ENCODE results near the gene SLIT3.

Gene SLIT3

DNA sequence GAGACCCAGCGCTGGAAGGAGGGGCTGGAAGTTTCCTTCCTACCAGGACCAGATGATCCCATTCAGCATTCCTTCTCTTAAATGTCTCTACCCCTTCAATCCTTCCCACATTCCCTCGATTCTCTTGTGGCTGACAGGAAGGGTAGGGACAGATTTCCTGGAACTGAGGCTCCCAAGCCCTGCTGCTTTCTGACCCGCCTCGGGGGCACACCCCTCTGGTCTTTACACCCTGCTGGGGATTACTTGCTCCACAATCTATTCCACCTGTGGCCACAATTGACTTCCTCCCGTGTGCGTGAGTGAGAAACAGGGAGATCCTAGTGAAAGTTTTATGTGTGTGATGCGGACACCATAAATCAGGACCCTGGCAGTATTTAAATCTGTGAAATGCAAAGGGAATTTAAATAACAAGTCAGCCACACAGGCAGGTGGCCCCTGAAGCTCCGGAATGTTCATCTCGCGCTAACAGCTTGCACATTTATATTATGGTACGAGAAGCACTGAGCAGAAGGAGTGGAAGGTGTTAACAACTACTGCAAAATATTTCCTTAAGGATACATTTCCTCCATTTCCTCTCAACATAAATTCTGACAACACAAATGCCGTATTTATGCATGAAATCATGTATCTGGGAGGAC, 237.5 kb downstream of the SLIT3 start:
- DNase-seq: no peak

DNA sequence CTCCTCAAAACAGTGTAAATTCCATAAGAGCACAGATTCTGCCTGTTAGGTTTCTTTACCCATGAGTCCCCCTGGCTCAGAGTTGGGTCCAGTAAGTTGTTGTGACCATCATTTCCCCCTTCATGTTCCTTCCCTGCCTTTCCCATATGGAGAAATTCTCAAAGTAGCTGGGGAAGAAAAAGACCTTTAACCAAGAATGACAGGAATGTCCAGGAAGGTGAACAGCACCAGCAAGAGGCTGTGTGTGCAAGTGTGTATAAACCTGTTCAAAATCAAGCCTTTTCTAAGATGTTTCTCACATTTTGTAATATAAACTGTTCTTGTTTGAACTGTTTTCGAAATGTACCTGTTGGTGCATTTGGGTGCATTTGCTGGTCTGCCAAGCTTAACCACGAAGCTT, 238.2 kb downstream of the SLIT3 start:
- DNase-seq: no peak

DNA sequence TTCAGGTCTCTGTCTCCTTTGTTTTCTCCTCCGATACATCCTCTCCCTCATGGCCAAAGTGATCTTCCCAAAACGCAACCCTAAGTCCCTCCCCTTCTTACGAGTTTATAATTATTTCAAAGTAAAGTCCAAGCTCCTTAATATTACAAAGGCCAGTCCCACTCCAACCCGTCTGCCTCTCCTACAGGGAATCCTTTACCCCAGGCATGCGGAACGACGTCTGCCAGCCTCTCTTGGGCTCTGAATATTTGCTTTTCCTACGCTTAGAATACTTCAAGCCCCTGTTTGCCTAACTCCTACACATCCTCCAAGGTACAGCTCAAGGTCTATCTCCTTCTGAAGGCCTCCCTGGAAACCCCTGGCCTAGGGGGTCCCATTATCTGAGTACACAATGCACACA, 246.4 kb downstream of the SLIT3 start:
- no peak for DNase-seq

DNA sequence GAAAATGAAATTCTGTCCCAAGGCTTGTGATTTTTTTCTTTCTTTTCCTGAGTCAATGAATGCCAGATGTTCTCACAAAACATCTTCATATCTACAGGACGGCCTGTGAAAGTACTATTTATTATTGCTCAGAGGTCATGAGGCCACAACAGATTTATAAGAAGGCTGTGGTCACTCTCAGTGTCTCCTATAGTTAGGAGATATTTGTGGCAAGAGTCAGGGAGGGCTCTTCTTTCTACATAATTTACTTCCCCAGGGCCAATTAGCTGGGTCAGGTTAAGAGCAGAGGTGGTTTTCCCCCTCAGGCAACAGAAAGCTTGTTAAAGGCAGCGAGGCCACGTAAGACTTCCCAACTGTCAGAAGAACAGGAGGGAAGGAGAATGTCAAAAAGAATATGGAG, 248.7 kb downstream of the SLIT3 start:
- DNase-seq: no peak

DNA sequence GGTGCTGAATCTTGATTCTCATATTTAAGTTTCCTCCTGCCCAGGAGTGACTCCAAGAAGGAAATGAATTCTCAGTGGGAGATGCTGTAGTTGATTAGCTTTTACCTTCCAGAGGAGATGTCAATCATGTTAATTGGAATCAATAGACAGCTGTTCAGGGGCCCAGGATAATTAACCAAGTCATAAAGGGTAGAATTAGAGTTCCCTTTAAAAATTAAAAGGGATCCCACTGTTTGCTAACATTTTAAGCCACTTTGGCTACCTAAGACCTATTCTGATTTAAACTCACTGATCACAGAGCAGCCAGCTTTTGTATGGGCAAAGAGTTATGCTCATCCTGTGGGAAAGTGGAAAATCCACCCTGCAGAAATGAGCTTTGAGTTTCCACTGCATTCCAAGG, 249.6 kb downstream of the SLIT3 start:
- DNase-seq: no peak

DNA sequence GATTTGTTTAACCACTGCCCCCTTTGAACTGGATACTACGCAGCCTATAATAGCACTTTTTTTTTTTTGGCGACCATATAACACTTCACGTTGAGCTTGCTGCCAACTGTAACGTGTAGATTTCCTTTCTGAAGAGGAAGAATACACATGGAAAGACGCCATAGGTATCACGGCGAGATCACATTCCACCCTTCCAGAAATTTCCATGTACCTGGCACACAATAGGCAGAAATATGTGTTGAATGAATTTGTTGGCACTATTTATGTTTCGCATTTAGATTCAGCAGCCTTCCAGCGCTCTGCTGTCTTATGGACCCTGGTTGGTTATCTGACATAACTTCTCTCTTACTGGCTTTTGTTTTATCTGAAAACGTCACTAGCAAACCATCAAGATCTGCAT, 250.3 kb downstream of the SLIT3 start:
- DNase-seq: no peak

DNA sequence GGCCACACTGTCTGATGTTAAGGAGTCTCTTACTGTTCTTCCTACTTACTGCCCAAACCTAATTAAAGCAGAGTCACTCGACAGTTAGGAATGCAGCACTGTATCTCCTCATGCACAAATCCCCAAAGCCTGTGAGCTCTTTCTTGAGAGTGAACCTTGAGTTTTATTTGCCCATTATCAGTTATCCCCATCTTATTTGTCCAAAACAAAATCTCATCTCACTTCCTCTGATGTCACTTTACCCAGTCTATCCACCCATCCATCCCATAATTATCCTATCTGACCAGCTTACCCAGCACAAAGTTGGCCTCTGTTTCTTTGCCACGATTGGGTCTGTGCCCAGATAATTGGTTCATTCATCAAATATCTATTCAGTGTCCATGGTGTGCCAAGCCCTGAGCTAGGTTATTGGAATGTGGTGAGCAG, 250.8 kb downstream of the SLIT3 start:
- no peak for DNase-seq

DNA sequence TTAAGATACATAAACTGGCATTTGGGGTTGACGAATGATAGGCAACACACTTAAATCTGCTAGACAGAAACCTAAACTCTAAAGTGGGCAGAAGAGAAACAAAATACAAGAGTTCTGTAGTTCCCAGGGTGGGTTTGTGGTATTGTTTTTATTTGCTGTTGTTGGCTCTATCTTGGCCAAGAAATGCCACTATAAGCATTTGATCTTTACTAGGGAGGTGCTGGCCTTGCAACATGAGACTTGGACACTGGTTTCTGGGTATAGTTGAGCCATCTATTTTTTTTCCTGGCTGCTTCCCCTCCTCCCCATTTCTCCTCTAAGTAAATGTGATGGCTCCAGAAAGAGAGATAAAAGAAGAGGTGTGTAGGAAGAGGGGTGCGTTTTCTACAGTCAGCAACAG, 251.2 kb downstream of the SLIT3 start:
- DNase-seq: no peak

DNA sequence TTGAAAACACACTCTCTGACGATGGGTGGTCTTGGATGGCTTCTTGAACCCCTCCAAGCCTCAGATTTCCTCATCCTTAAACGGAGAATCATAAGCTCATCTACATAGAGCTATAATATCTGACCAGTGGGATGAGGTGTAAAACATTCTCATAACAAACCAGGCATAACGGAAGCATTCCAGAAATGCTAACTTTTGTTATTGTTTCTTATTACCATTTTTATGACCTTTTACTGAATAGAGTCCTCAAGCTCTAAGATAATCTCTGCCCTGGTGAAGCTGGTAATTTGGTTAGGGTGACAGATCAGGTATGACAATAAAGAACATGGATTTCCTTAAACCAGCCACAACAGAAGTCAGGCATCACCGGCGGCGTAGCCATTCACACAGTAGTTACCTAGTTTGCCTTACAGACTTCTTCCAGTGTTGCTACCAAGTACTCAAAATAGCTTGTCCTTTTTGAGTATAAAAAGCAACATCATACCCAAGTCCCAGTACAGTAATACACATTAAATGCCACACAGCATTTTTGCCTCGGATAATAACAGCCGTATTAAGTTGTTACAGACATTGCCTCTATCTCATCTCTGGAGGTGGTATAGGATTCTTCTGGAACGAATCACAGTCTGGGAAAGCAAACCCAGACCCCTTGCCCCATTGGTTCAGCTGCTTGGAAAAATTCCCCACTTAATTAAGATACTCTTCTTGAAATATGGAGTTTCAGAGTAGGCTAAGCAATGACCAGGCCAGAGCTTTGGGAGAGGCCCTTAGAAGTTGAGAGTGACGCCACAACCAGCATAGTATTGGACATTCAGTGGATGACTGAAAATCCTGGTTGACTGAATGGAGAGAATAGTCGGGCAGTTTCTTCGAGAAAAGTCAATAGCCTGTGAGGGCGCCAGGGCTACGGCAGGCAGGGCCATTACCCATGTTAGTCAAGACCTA, 252.5 kb downstream of the SLIT3 start:
- DNase-seq: no peak

DNA sequence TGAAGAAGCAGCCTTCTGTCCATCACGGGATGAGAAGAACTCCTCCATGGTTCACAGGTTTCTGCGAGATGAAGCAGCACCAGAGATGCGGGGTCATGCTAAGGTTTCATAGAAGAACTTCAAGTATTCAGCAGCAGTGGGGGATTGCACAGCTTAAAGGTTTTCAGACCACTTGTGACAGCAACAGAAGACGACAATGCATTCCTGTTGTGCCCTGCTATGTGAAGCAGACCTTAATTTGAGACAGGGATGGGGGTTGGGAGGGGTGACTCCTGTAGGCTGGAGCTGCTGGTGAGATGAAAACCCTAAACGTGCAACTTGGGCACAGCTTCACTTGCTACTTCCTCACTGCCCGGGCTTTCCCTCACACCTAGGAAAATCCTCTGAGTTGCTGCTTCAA, 256.0 kb downstream of the SLIT3 start:
- no peak for DNase-seq

DNA sequence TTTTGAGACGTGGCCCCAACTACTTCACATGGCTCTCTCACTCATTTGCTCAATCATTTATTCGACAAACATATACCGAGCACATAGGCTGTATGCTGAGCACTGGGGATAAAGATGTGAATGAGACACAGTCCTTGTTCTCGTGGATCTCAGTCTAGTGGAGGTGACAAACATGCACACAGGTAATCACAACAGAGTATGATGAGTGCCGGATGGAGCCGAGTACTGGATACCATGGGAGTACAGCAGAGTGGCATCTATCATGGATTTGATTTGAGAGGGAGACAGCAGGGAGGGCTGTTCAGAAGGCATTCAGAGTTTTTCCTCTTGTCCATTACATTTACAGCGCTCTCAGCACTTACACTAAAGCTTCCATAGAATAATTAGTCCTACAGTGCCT, 259.8 kb downstream of the SLIT3 start:
- DNase-seq: no peak

DNA sequence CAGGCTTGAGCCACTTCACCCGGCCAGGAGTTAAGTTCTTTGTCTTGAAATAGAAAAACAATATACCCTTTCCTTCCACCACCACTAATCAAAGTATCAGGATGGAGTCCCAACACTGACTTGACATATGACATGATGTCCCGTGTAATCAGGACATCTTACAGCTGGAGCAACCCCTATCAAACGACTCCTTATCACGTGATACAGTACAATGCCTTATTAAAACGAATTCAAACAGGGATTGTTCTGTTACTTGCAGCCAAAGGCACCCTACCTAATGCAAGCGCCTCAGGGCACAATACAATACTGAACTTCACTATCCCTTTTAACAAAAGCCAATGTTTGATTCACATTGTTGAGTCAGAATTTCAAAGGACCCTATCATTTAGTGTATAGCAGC, 261.3 kb downstream of the SLIT3 start:
- DNase-seq: no peak

DNA sequence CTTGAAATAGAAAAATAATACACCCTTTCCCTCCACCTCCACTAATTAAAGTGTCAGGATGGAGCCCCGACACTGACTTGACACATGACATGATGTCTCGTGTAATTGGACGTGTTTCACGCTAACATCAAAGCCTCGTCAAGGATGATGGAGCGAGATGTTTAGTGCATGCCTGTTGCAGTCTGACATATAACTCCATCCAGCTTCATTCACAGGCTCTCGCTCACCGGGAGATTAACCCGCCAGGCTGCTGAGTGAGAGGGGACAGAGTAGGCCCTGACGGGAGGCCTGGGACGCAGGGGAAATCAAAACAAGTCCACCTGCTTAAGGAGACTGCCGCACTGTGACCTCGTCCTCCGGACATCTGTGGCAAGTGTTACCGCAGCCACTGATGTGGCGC, 263.5 kb downstream of the SLIT3 start:
- DNase-seq: no peak

DNA sequence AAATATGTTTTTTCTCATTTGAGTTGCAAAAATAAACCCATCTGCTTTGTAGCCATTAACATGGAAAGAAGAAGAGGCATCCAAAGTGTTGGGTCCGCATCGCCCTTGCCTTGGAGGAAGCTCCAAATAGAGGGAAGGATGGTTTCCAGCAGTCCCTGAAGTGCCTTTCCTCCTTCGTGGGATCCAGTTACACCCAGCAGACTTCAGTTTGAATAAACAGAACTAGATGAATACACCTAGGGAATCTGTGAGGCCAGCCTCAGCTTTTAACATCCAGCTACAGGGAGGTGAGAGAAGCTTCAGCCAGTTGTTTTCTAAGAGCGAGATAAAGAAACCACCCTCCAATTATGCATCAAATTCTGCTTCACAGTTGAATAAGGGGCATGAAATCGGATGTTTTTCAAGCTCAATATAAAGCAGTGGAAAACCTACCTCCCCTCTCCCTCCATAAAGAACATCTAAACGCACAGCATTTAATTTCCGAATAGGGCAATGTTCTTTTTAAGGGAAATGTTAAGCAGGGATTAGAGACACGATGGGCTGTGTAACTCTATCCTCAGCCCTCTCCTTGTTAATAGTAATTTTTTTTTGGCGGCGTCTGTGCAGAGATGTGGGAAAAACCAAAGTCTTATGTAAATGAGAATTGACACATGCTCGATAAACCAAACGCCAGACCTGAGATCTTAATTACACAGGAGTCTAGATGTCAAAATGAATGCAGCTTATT, 264.7 kb downstream of the SLIT3 start:
- no peak for DNase-seq

DNA sequence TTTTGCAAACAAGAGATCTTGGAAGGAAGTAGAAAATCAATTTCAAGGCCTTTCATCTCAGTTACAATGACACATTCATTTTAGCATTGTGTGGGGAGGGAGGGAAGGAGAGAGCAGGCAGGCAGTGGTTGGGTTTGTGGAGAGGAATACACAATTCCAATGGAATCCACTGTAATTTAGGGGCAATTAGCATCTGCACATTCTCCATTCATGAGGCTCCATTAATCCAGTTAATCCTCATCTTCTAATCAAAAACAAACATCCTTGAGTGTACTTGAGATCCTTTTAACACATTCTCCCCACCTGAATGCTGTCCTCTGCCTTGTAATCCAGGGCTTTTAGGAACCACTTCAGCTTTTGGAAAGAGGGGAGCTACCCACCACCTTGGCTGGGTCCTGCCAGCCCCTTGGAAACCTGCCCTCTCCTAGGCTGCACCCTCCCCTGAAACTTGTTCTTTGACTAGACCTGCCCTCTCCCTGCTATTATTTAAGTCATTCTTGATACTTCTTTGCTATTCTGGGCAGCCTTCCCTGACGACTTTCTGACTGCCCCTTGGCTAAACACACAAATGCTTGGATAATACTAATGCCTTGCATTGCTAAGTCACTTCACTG, 271.2 kb downstream of the SLIT3 start:
- DNase-seq: no peak

DNA sequence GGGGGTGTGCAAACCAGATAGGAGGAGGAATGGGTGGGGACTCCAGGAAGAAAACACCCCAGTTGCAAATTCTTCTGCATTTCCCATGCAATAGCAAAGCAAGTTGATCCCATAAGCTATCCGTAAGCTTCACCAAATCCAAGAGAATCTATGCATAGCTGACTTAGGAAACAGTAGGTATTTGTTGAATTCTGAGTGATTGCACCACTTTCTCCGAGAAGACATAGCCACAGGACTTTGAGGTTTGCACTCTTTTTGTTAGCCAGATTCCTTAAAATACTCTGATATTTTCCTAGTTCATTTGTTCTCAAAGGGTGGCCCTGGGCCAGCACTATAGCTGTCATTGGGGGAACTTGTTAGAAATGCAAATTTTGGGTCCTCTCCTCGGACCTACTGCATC, 271.9 kb downstream of the SLIT3 start:
- DNase-seq: no peak

DNA sequence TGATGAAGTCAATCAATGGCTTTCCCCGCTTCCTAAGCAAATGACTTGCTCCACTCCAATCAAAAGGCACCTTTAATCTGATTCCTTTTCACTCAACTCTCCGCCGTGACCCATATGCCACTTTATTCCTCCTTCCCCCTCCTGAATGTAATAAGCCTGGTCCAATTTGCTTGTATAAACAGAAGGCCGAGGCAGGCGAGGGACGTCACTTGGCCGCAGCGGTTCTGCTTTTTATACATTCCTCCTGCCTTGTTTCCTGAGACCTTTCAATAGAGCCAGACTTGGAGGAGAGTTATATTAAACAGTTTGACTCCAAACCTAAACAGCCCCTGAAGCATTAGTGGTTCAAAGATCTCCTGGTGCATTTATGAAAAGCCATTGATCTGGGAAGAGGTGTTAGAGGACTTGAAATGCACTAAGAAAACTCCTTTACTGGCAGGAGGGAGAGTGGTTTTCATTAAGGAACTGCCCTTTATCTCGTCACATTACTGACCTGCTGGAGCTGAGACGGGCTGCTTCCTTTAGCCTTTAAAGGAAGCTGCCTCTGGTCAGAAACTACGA, 273.4 kb downstream of the SLIT3 start:
- DNase-seq: no peak

DNA sequence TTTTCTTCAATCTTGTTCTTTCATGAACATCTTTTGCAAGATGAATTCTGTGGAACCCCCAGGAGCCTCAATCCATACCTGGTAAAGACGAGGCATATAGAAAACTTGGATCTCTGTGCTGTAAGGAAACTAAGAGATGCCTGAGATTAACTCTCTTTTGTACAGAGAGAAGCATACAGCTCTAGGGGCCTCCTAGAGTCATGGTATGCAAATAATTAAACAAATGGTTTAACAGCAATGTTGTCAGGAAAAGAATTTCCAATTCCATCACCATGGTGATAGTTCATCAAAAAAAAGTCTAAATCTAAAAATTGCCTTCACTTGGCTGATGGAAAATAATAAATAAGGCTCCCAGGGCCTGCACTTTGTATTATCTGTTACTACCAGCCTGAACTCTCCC, 275.4 kb downstream of the SLIT3 start:
- DNase-seq: no peak

DNA sequence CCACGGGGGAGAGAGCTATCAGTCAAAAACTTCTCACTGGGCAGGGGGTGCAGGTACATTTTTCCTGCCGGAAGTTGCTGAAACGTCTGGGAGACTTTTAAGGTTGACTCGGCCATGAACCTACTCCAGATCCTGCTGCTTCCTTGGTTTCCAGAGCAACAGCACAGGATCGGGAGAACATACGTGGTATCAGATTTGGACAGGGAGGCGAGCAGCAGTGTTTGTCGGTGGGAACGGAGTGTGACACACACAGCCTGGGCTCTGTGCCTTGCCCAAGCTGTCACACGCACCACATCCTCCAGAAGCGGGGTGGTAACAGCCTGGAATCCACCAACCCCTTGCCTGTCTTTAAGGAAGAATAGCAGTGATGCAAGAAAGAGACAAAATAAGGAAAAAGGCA, 276.5 kb downstream of the SLIT3 start:
- DNase-seq: no peak

DNA sequence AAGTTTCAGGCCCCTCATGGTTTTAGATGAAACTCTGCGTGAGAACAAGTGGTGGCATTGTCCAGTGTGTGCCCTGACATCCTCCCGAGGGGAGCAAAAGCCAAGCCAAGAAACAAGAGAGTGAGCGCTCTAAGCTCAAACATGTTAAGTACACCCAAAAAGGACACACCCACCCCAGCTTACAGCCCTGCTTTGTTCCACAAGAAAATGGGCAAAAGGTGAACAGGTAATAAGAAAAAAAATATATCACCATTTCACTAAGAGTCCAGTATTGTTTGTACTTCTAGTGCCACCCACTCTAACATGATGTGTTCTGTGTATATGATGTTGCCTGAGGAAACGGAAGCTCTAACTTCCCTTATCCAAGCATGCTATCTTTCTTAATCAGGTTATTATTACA, 278.2 kb downstream of the SLIT3 start:
- DNase-seq: no peak

DNA sequence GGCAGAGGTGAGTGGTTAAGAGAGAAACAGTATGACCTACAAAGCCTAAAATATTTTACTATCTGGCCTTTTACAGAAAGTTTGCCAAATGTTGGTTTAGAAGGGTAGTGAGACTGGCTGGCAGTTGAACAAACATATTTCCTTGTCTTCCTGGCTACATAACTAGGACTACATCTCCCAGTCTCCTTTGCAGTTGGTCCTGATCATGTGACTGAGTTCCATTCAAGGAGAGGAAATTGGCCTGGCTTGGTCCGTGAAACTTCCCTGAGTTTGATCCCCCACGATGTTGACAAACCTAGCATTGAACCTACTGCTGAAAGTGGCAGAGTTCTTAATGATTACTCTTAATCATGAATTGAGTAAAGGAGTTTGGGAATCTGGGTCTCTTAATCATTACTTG, 280.8 kb downstream of the SLIT3 start:
- DNase-seq: no peak

DNA sequence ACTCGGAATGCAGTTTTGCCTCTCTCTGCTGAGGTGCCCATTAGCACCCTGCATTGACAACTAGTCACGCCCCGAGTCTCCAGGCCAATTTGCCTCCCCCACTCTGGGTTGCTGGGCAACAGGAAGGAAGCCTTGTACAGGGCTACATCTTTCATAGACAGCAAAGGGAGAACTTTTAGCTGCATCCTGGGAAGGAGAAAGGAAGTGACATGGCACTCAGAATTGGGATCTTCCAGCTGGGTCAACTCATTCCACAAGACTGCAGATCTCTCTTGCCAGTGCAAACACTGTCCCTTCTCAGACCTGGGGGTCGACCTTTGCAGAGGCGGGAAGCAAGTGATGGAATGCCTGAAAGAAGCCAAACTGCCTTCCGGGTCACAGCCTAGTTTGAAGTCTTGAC, 282.0 kb downstream of the SLIT3 start:
- DNase-seq: no peak

DNA sequence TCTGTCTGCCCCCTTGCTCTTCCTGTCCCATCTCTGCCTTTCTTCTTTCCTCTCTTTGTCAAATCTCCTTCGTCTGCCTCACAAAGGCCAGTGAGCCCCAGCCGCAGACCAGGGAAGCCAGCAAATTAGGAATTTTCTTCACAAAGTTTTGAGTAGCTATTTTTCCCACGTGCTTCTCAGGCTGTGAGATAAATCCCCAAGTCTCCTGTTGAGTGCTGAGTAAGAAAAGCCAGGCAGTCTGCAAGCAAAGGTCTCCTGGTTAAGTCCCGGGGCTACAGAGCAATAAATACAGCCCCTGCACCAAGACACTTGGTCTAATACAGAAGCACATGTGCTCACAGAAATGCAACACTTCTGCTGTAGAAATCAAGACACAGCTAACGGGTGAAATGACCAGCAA, 284.9 kb downstream of the SLIT3 start:
- DNase-seq: no peak
